Central memory CD4-positive, alpha-beta T cell (primary cell): ENCODE data around the gene HLCS.
"Not testable (repeated sequence)": the region's sequence is repeated elsewhere in the genome, so short reads cannot be mapped to it uniquely, and the experiment has no call there.

Source experiments
- DNase-seq: peaks from one replicate; pipeline ENCODE4 v3.0.0; 2022

Gene HLCS

GRCh38 chr21:36845790-36846189 is 120.7 kb downstream of the HLCS start:
- DNase-seq, result no peak

GRCh38 chr21:36845070-36845469 is 121.4 kb downstream of the HLCS start:
- no peak for DNase-seq

GRCh38 chr21:36841866-36842265 is 124.6 kb downstream of the HLCS start:
- DNase-seq, result no peak

GRCh38 chr21:36839735-36840134 is 126.7 kb downstream of the HLCS start:
- no peak for DNase-seq

GRCh38 chr21:36839123-36839522 is 127.3 kb downstream of the HLCS start:
- DNase-seq, result no peak

- DNase-seq, result no peak
Measured at GRCh38 chr21:36835383-36835795, 131.1 kb downstream of the HLCS start.

- no peak for DNase-seq
Measured at GRCh38 chr21:36834192-36834591, 132.3 kb downstream of the HLCS start.

- DNase-seq, result no peak
Measured at GRCh38 chr21:36830100-36830499, 136.4 kb downstream of the HLCS start.

GRCh38 chr21:36828891-36829515 is 137.5 kb downstream of the HLCS start:
- DNase-seq, result no peak

- no peak for DNase-seq
Measured at GRCh38 chr21:36828208-36828607, 138.3 kb downstream of the HLCS start.

- DNase-seq, result no peak
Measured at GRCh38 chr21:36825658-36826057, 140.8 kb downstream of the HLCS start.

GRCh38 chr21:36821032-36821299 is 145.5 kb downstream of the HLCS start:
- no peak for DNase-seq

GRCh38 chr21:36820176-36821031 is 146.1 kb downstream of the HLCS start:
- DNase-seq, result no peak

GRCh38 chr21:36817732-36818450 is 148.6 kb downstream of the HLCS start:
- DNase-seq, result no peak

GRCh38 chr21:36816561-36817130 is 149.8 kb downstream of the HLCS start:
- DNase-seq, result no peak

- not testable (repeated sequence) for DNase-seq
Measured at GRCh38 chr21:36816026-36816425, 150.4 kb downstream of the HLCS start.

- DNase-seq, result no peak
Measured at GRCh38 chr21:36815284-36815683, 151.2 kb downstream of the HLCS start.

GRCh38 chr21:36813052-36813451 is 153.4 kb downstream of the HLCS start:
- no peak for DNase-seq

GRCh38 chr21:36811762-36812161 is 154.7 kb downstream of the HLCS start:
- no peak for DNase-seq

- no peak for DNase-seq
Measured at GRCh38 chr21:36810443-36810842, 156.0 kb downstream of the HLCS start.

- no peak for DNase-seq
Measured at GRCh38 chr21:36807422-36807928, 159.0 kb downstream of the HLCS start.

GRCh38 chr21:36806103-36806502 is 160.4 kb downstream of the HLCS start:
- DNase-seq, result no peak

GRCh38 chr21:36804874-36805611 is 161.4 kb downstream of the HLCS start:
- no peak for DNase-seq
